BJ (cell line): ENCODE data around the gene RUFY3. TPM values are rescaled to one million over a fixed set of nuclear protein-coding genes. Genes with fewer than 3 reads are reported as not detected.
A peak's percentile ranks its signal among the peaks of the same experiment; 100 is the strongest.
"Not testable (repeated sequence)": the region's sequence is repeated elsewhere in the genome, so short reads cannot be mapped to it uniquely, and the experiment has no call there.

Experiments used
- CTCF ChIA-PET: fragments of 350-600 bp; formaldehyde crosslinking; extraction: SDS; loops from one replicate; lab custom pipeline; 2021; ENCODE audit warnings: antibody characterized with exemption, inconsistent platforms; lab: Yijun Ruan, JAX
- POLR2A ChIA-PET: fragments of 300-600 bp; sonication (Branson Sonifier 250); formaldehyde crosslinking; extraction: SDS; loops from one replicate; lab custom pipeline; 2021; ENCODE audit warnings: antibody characterized with exemption; lab: Charles Lee
- DNase-seq: peaks from one replicate; pipeline ENCODE4 v3.0.0-alpha.2; 2011; ENCODE audit warnings: low read depth
- H3K27me3 ChIP-seq: 2 replicates; pipeline ENCODE4 v1.6.0; 2011; ENCODE audit warnings: low read length; ENCODE audit not compliant: control insufficient read depth, insufficient read depth
- H3K36me3 ChIP-seq: 2 replicates; pipeline ENCODE4 v1.5.1; 2011; ENCODE audit warnings: low read length; ENCODE audit not compliant: control insufficient read depth, insufficient read depth
- H3K4me3 ChIP-seq: 2 replicates; pipeline ENCODE4 v1.5.1; 2011; ENCODE audit warnings: low read depth, mild to moderate bottlenecking, control low read depth, low read length
- CTCF ChIP-seq: IDR thresholded peaks from 2 replicates; pipeline ENCODE4 v1.5.1; 2011; ENCODE audit warnings: low read depth, mild to moderate bottlenecking, control low read depth, inconsistent platforms, low read length, moderate library complexity; ENCODE audit not compliant: insufficient read depth
- polyA plus RNA-seq: library from polyadenylated mRNA; depleted of rRNA; stranded (reverse); fragments of >200 nt; gene quantifications from 2 replicates; pipeline ENCODE4 v1.2.3, GENCODE V29; 2011

The RUFY3 gene
- polyA plus RNA-seq, 1 experiment: 22.8 TPM

- Histone ChIP-seq H3K4me3 (peak within 1 kb of the TSS; percentile 75), H3K27me3 (no peaks in the 10 kb centered on the region), H3K36me3 (peaks cover 3% of the 10 kb centered on the region)
- TF ChIP-seq CTCF: no peak
- CTCF ChIA-PET: no interaction called here
- POLR2A ChIA-PET: interaction anchor here (0.6 to 0.7 kb wide), 3 partner anchors 34 to 196 kb away, joined by 4 to 13 read pairs (median 7); no protein-coding TSS in a partner anchor
- peak; percentile 44 for DNase-seq
Measured at GRCh38 chr4:70839589-70840093, 117.9 kb downstream of the RUFY3 start, which contains the start of gene GRSF1. TSS of gene GRSF1 (minus strand) at chr4:70839890. CDS start at chr4:70839827, 63 bp downstream.

- not testable (repeated sequence) for H3K27me3 ChIP-seq, DNase-seq, H3K4me3 ChIP-seq, H3K36me3 ChIP-seq
- ChIA-PET CTCF (interaction anchor here (1.0 kb wide), 1 partner anchor 37 kb away, joined by 3 read pairs; no protein-coding TSS in a partner anchor), POLR2A (interaction anchor here (0.7 kb wide), 1 partner anchor 170 kb away, joined by 4 read pairs; no protein-coding TSS in a partner anchor)
Measured at GRCh38 chr4:70840137-70840536, 118.4 kb downstream of the RUFY3 start.

- H3K4me3 ChIP-seq, POLR2A ChIA-PET, H3K36me3 ChIP-seq, H3K27me3 ChIP-seq, DNase-seq: not testable (repeated sequence)
- CTCF ChIA-PET: interaction anchor here (1.0 kb wide), 1 partner anchor 36 kb away, joined by 3 read pairs; no protein-coding TSS in a partner anchor
Measured at GRCh38 chr4:70840631-70841030, 118.9 kb downstream of the RUFY3 start.

GRCh38 chr4:70841211-70841610 lies 119.4 kb downstream of the RUFY3 start:
- POLR2A ChIA-PET: interaction anchor here (0.6 kb wide), 1 partner anchor 115 kb away, joined by 5 read pairs; no protein-coding TSS in a partner anchor
- CTCF ChIA-PET: interaction anchor here (1.0 kb wide), 1 partner anchor 36 kb away, joined by 3 read pairs; no protein-coding TSS in a partner anchor
- H3K36me3 ChIP-seq: no peaks in the 10 kb centered on the region
- H3K4me3 ChIP-seq: no peak overlapping the region
- no peaks in the 10 kb centered on the region for H3K27me3 ChIP-seq
- no peak for DNase-seq
- no peak for TF ChIP-seq CTCF

- POLR2A ChIA-PET: interaction anchor here (0.6 kb wide), 1 partner anchor 116 kb away, joined by 5 read pairs; no protein-coding TSS in a partner anchor
- CTCF ChIA-PET: no interaction called here
- no peak for TF ChIP-seq CTCF
Measured at GRCh38 chr4:70841951-70842350, 120.2 kb downstream of the RUFY3 start.

GRCh38 chr4:70842761-70843435 lies 121.1 kb downstream of the RUFY3 start:
- POLR2A ChIA-PET: no interaction called here
- DNase-seq: no peak
- CTCF ChIA-PET: interaction anchor here (1.1 to 1.2 kb wide), 2 partner anchors 32 to 191 kb away, joined by 3 to 4 read pairs; no protein-coding TSS in a partner anchor
- TF ChIP-seq CTCF: no peak
- Histone ChIP-seq H3K4me3 (no peak overlapping the region), H3K27me3 (no peaks in the 10 kb centered on the region), H3K36me3 (no peaks in the 10 kb centered on the region)

More at GRCh38 chr4:70841951-70842350, 120.2 kb downstream of the RUFY3 start:
- Histone ChIP-seq H3K4me3 (no peak overlapping the region), H3K27me3 (no peaks in the 10 kb centered on the region), H3K36me3 (no peaks in the 10 kb centered on the region)
- DNase-seq: no peak
